HepG2 (cell line): ENCODE data around the gene MAPK12. TPM values are rescaled to one million over a fixed set of nuclear protein-coding genes. Genes with fewer than 3 reads are reported as not detected.
A peak's percentile ranks its signal among the peaks of the same experiment; 100 is the strongest.

Source experiments
- CBFB ChIP-seq: sonication (generic); formaldehyde crosslinking; IDR thresholded peaks from 2 replicates; pipeline ENCODE4 v1.4.0; 2020; ENCODE audit warnings: missing genetic modification reagents
- GLI4 ChIP-seq: sonication (generic); formaldehyde crosslinking; IDR thresholded peaks from 2 replicates; pipeline ENCODE4 v1.5.1; 2020; ENCODE audit warnings: missing genetic modification reagents, mild to moderate bottlenecking, moderate library complexity, borderline replicate concordance
- GMEB2 ChIP-seq: IDR thresholded peaks from 2 replicates; pipeline ENCODE4 v1.6.1; 2016; ENCODE audit warnings: missing biosample characterization, missing genetic modification reagents, low read depth
- ISX ChIP-seq: sonication (generic); formaldehyde crosslinking; conservative IDR thresholded peaks from 2 replicates; pipeline ENCODE4 v1.5.0; 2020; ENCODE audit warnings: missing genetic modification reagents
- MTA3 ChIP-seq: sonication (generic); formaldehyde crosslinking; IDR thresholded peaks from 2 replicates; pipeline ENCODE4 v1.4.0; 2020; ENCODE audit warnings: missing genetic modification reagents
- NFE2 ChIP-seq: sonication (generic); formaldehyde crosslinking; IDR thresholded peaks from 2 replicates; pipeline ENCODE4 v1.4.0; 2020; ENCODE audit warnings: missing genetic modification reagents
- NFKB2 ChIP-seq: sonication (generic); formaldehyde crosslinking; IDR thresholded peaks from 2 replicates; pipeline ENCODE4 v1.4.0; 2020; ENCODE audit warnings: missing genetic modification reagents, borderline replicate concordance
- NRL ChIP-seq: sonication (generic); formaldehyde crosslinking; IDR thresholded peaks from 2 replicates; pipeline ENCODE4 v1.5.0; 2020; ENCODE audit warnings: missing genetic modification reagents, mild to moderate bottlenecking, moderate library complexity, borderline replicate concordance
- PREB ChIP-seq: sonication (generic); formaldehyde crosslinking; IDR thresholded peaks from 2 replicates; pipeline ENCODE4 v1.4.0; 2020; ENCODE audit warnings: missing genetic modification reagents
- RAD51 ChIP-seq: fragments of 450-650 bp; IDR thresholded peaks from 2 replicates; pipeline ENCODE4 v1.6.1; 2016; ENCODE audit warnings: borderline replicate concordance
- SIN3A ChIP-seq: IDR thresholded peaks from 2 replicates; pipeline ENCODE4 v1.6.1; 2011; ENCODE audit warnings: low read depth, mild to moderate bottlenecking, control low read depth, low read length, borderline replicate concordance
- TCF7 ChIP-seq: sonication (generic); IDR thresholded peaks from 2 replicates; pipeline ENCODE4 v1.6.1; 2016; ENCODE audit warnings: antibody characterized with exemption, low read depth
- ZFP82 ChIP-seq: sonication (generic); formaldehyde crosslinking; IDR thresholded peaks from 2 replicates; pipeline ENCODE4 v1.5.1; 2020; ENCODE audit warnings: mild to moderate bottlenecking, missing genetic modification reagents, borderline replicate concordance
- ZNF776 ChIP-seq: sonication (generic); formaldehyde crosslinking; IDR thresholded peaks from 2 replicates; pipeline ENCODE4 v1.4.0; 2020; ENCODE audit warnings: mild to moderate bottlenecking, missing genetic modification reagents
- ZNF879 ChIP-seq: sonication (generic); formaldehyde crosslinking; IDR thresholded peaks from 2 replicates; pipeline ENCODE4 v1.8.1; 2023; ENCODE audit warnings: missing genetic modification reagents
- polyA plus RNA-seq, 8 experiments: library from polyadenylated mRNA; depleted of rRNA in 3 of 8; stranded (reverse) in 7 of 8; unstranded in 1 of 8; fragments of >200 nt; fragmentation: Illumina TruSeq in 4 of 8; extraction: Trizol in 4 of 8; gene quantifications; 2 replicates each; pipeline versions ENCODE4 v1.2.1 to v1.2.3, GENCODE V29; 2011 to 2016; ENCODE audit warnings: low read depth in 4 of 8, missing spikeins in 1 of 8, mixed read lengths in 1 of 8; ENCODE audit not compliant: insufficient read depth in 1 of 8
- total RNA-seq, 5 experiments: library from RNA; depleted of rRNA; stranded (reverse); fragments of >200 nt; fragmentation: Illumina TruSeq; extraction: Trizol; gene quantifications; 2 replicates each; pipeline ENCODE4 v1.2.3, GENCODE V29; 2016; ENCODE audit warnings: low read depth in 1 of 5
- TF ChIP-seq, protein P1 (sequence below): IDR thresholded peaks from 2 replicates; pipeline ENCODE4 v1.6.1; 2016; ENCODE audit warnings: missing genetic modification reagents, missing compliant biosample characterization
- TF ChIP-seq, protein P2 (sequence below): sonication (generic); formaldehyde crosslinking; IDR thresholded peaks from 2 replicates; pipeline ENCODE4 v1.5.0; 2020; ENCODE audit warnings: mild to moderate bottlenecking, missing genetic modification reagents, borderline replicate concordance
- TF ChIP-seq, protein P3 (sequence below): sonication (generic); formaldehyde crosslinking; IDR thresholded peaks from 2 replicates; pipeline ENCODE4 v1.4.0; 2020; ENCODE audit warnings: missing genetic modification reagents

Gene MAPK12
- total and polyA plus RNA-seq, 2 of the 13 experiments (the other 11 are each of a cell fraction or from before 2014, with no cell fraction given): 22.2 to 23.3 TPM

DNA sequence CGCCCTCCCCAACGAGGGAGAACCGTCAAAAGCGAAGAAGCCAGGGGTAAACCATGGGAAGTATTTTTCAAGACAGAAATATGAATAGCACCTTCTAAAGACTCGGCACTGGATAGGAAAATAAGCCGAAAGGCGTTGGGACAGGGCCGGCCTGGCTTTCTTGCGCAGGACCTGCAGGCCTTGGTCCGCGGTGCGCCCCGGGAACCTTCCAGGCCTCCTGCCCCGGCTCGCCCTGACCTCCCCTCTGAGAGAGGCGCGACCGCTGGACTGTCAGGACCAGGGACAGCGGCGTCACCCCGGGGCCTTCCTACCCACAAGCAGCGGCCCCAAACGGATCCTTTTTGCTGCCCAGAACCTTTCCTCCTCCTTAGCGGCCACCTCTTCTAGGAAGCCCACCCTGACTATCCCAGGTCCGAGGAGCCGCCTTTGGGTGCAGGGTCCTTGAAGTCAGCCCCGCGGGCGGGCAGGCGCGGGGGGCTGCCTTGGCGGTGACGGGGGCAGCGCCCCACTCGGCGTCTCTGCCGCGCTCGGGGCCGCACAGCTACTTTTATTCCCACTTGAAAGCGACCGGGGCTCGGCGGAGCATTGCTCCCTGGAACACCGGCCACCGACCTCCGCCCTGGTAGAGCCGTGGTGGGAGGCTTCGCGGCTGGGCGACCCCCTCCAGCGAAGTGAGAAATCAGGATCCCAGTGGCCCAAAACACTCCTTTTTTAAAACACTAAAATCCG is 9.3 kb upstream of the MAPK12 start (continued):
- TF ChIP-seq TCF7 (no peak), ZFP82 (CRISPR knock-in tag) (no peak), NFKB2 (CRISPR knock-in tag) (peak; percentile 96), ZNF776 (CRISPR knock-in tag) (peak; percentile 60; the same call in 1 of the 2 replicates), MTA3 (no peak), GLI4 (CRISPR knock-in tag) (peak; percentile 77; the same call in 1 of the 2 replicates), RAD51 (no peak), ZNF879 (CRISPR knock-in tag) (no peak), NRL (CRISPR knock-in tag) (peak; percentile 90), ISX (CRISPR knock-in tag) (0 out of 2 replicates have a peak, but pooled peaks have one; percentile 70), GMEB2 (CRISPR knock-in tag) (no peak), NFE2 (peak; percentile 54; the same call in 1 of the 2 replicates), SIN3A (peak; percentile 89; the same call in 1 of the 2 replicates), CBFB (no peak), PREB (no peak)
- TF ChIP-seq, protein P1, sequence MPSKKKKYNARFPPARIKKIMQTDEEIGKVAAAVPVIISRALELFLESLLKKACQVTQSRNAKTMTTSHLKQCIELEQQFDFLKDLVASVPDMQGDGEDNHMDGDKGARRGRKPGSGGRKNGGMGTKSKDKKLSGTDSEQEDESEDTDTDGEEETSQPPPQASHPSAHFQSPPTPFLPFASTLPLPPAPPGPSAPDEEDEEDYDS: no peak
- TF ChIP-seq, protein P2, sequence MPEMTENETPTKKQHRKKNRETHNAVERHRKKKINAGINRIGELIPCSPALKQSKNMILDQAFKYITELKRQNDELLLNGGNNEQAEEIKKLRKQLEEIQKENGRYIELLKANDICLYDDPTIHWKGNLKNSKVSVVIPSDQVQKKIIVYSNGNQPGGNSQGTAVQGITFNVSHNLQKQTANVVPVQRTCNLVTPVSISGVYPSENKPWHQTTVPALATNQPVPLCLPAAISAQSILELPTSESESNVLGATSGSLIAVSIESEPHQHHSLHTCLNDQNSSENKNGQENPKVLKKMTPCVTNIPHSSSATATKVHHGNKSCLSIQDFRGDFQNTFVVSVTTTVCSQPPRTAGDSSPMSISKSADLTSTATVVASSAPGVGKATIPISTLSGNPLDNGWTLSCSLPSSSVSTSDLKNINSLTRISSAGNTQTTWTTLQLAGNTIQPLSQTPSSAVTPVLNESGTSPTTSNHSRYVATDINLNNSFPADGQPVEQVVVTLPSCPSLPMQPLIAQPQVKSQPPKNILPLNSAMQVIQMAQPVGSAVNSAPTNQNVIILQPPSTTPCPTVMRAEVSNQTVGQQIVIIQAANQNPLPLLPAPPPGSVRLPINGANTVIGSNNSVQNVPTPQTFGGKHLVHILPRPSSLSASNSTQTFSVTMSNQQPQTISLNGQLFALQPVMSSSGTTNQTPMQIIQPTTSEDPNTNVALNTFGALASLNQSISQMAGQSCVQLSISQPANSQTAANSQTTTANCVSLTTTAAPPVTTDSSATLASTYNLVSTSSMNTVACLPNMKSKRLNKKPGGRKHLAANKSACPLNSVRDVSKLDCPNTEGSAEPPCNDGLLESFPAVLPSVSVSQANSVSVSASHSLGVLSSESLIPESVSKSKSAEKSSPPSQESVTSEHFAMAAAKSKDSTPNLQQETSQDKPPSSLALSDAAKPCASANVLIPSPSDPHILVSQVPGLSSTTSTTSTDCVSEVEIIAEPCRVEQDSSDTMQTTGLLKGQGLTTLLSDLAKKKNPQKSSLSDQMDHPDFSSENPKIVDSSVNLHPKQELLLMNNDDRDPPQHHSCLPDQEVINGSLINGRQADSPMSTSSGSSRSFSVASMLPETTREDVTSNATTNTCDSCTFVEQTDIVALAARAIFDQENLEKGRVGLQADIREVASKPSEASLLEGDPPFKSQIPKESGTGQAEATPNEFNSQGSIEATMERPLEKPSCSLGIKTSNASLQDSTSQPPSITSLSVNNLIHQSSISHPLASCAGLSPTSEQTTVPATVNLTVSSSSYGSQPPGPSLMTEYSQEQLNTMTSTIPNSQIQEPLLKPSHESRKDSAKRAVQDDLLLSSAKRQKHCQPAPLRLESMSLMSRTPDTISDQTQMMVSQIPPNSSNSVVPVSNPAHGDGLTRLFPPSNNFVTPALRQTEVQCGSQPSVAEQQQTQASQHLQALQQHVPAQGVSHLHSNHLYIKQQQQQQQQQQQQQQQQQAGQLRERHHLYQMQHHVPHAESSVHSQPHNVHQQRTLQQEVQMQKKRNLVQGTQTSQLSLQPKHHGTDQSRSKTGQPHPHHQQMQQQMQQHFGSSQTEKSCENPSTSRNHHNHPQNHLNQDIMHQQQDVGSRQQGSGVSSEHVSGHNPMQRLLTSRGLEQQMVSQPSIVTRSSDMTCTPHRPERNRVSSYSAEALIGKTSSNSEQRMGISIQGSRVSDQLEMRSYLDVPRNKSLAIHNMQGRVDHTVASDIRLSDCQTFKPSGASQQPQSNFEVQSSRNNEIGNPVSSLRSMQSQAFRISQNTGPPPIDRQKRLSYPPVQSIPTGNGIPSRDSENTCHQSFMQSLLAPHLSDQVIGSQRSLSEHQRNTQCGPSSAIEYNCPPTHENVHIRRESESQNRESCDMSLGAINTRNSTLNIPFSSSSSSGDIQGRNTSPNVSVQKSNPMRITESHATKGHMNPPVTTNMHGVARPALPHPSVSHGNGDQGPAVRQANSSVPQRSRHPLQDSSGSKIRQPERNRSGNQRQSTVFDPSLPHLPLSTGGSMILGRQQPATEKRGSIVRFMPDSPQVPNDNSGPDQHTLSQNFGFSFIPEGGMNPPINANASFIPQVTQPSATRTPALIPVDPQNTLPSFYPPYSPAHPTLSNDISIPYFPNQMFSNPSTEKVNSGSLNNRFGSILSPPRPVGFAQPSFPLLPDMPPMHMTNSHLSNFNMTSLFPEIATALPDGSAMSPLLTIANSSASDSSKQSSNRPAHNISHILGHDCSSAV (CRISPR knock-in tag): no peak
- TF ChIP-seq, protein P3, sequence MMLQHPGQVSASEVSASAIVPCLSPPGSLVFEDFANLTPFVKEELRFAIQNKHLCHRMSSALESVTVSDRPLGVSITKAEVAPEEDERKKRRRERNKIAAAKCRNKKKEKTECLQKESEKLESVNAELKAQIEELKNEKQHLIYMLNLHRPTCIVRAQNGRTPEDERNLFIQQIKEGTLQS (CRISPR knock-in tag): 0 out of 2 replicates have a peak, but pooled peaks have one; percentile 28
